ENCODE results near the gene MRNIP.
"Not testable (repeated sequence)": the region's sequence is repeated elsewhere in the genome, so short reads cannot be mapped to it uniquely, and the experiment has no call there.

MRNIP gene

DNA sequence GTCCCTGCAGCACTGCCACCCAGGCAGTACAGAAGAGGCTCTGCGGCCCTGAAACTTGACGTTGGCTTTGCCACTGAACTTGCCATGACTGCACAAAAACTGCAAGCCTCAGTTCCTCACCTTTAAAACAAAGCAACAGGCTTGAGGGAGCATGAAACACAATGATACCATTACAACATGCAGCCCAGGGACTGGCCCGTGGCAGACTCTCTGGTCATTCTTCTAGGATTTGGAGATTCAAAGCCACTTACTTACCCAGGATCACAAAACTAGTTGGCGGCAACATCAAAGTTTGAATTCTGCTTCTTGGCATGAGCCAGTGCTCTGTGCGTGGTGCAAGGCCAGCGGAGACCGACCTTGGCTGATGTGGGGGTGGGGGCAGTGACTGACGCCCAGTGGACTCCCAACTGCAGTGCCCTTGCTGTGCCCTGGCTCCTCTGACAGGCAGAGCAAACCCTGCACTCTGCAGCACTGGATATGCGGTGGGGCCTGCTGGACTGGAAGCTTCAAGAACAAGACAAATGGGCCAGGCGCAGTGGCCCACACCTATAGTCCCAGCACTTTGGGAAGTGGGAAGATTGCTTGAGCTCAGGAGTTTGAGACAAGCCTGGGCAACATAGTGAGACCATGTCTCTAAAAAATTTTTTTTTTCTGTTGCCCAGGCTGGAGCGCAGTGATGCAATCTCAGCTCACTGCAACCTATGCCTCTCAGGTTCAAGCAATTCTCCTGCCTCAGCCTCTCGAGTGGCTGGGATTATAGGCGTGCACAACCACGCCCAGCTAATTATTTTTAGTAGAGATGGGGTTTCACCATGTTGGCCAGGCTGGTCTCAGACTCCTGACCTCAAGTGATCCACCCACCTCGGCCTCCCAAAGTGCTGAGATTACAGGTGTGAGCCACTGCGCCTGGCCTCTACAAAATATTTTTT is 19.0 kb downstream of the MRNIP start:
- DNase-seq (ENCODE audit: low spot score) = no peak

DNA sequence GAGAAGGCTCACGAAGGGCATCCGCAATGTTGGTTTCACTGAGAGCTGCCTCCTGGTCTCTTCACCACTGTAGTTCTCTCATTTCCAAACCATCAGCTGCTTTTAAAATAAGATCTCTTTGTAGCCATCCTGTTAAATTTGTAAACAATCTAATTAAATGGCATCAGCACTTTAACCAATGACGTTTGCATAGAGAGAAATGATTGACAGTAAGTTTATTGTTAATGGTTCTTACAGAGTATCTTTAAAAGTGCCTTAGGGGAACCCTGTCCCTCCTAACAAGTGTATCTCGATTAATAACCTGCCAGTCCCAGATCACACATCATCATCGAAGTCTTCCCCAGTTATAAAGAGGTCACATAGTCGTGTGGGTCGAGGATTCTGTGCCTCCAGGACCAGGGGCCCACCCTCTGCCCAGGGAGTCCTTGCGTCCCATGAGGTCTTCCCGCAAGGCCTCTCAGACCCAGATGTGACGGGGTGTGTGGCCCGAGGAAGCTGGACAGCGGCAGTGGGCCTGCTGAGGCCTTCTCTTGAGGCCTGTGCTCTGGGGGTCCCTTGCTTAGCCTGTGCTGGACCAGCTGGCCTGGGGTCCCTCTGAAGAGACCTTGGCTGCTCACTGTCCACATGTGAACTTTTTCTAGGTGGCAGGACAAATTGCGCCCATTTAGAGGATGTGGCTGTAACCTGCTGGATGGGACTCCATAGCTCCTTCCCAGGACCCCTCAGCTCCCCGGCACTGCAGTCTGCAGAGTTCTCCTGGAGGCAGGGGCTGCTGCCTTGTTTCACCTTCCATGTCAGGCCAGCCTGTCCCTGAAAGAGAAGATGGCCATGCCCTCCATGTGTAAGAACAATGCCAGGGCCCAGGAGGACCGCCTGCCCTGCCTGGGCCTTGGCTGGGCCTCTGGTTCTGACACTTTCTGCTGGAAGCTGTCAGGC is 21.3 kb downstream of the MRNIP start:
- no peak for DNase-seq (ENCODE audit: low spot score)

GRCh38 chr5:179836225-179837019 is 22.2 kb downstream of the MRNIP start:
- no peak for DNase-seq (ENCODE audit: low spot score)

GRCh38 chr5:179834871-179835270 is 23.7 kb downstream of the MRNIP start:
- not testable (repeated sequence) for DNase-seq (ENCODE audit: low spot score)

GRCh38 chr5:179834120-179834519 is 24.5 kb downstream of the MRNIP start:
- no peak for DNase-seq (ENCODE audit: low spot score)

GRCh38 chr5:179833709-179834070 is 24.9 kb downstream of the MRNIP start:
- no peak for DNase-seq (ENCODE audit: low spot score)

GRCh38 chr5:179833056-179833708 is 25.4 kb downstream of the MRNIP start:
- no peak for DNase-seq (ENCODE audit: low spot score)

- DNase-seq (ENCODE audit: low spot score) = no peak
These were observed 26.4 kb downstream of the MRNIP start for GRCh38 chr5:179832039-179832745.

DNA sequence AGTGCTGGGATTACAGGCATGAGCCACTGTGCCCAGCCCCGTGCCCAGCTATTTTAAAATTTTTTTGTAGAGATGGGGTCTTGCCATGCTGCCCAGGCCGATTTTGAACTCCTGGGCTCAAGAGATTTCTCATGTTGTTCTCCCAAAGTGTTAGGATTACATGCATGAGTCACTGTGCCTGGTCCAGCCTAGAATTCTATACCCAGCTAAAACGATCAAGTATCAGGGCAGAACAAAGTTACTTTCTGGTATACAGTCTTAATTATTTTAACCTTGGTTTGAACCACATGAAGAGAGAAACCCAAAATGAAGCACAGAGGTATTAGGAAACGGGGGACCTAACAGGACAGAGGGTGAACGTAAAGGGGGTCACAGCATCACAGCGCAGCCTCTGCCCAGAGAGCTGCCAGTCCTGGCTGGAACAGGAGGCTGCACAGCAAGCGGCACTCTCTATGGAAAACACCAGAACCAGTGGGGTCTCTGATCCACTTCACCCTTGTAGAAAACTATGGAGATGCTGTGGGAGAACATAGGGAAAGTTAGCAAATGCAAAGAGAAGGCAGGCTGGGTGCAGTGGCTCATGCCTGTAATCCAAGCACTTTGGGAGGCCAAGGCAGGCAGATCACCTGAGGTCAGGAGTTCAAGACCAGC is 27.7 kb downstream of the MRNIP start:
- DNase-seq (ENCODE audit: low spot score) = no peak

DNA sequence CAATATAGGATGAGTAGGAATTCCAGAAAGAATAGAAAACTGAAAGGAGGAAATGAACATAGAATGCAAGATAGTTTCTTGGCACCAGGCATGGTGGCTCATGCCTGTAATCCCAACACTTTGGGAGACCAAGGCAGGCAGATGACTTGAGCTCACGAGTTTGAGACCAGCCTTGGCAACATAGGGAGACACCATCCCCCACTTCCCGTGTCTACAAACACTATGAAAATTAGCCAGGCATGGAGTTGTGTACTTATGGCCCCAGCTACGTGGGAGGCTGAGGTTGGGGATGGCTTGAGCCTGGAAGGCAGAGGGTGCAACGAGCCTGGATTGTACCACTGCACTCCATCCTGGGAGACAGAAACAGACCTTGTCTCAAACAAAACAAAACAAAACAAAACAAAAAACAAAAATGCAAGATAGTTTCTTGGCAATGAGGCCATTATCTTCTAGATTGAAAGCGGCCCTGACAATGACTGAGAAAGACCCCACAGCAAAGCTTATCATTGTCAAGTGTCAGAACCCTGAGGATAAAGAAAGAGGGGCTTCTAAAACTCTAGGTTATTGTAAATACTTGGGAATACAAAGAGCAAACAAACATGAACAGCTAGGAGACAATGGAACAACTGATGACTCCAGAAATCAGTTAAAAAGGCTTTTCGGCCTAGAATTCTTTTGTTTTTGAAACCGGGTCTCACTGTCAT is 28.7 kb downstream of the MRNIP start:
- DNase-seq (ENCODE audit: low spot score) = no peak

- no peak for DNase-seq (ENCODE audit: low spot score)
These were observed 29.7 kb downstream of the MRNIP start for GRCh38 chr5:179828756-179829421.

- DNase-seq (ENCODE audit: low spot score) = no peak
These were observed 30.9 kb downstream of the MRNIP start for GRCh38 chr5:179827680-179828079.

- no peak for DNase-seq (ENCODE audit: low spot score)
These were observed 32.9 kb downstream of the MRNIP start for GRCh38 chr5:179825655-179826182.

DNA sequence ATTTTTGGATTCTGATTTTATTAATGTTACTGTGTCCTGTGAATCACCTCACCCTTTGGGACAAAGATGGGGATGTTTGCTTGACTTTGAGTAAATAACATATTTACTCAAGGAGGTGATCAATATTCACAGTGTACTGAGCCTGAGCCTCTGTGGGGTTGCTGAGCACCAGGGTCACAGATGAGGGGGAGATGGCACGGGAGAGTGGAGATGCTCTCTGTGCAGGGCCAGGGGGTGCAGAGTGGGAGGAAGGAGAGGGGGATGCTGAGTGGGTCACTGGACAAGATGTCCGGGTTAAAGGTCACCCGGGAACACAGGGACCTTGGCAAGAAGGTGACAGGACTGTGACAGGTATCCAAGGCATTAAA is 33.9 kb downstream of the MRNIP start:
- DNase-seq (ENCODE audit: low spot score) = no peak

GRCh38 chr5:179823937-179824744 is 34.5 kb downstream of the MRNIP start:
- no peak for DNase-seq (ENCODE audit: low spot score)

DNA sequence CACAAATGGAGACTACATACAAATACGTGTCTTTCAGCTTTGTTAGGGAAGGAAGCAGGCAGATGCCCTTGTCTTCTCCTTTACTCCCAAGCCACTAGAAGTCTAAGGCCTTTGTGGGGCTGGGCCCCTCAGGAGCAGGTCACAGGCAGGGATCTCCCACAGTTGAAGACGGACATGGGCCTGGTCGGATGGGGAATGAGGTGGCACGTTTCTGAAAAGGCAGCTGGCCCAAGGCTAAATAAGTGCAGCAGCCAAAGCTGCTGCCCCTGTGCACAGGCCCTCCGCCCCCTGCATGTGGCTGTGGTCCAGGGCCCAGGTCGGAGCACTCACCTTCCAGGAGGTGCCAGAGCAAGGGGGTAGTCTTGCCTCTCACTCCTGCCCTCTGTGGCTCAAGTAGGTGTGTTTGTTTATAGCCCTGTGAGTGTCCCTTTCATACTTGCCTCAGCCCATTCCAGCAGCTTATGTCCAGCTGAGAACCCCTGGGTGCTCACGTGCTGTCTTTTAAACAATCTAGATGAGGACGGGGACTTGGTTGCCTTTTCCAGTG is 36.1 kb downstream of the MRNIP start:
- DNase-seq (ENCODE audit: low spot score) = no peak

- no peak for DNase-seq (ENCODE audit: low spot score)
These were observed 36.6 kb downstream of the MRNIP start for GRCh38 chr5:179822059-179822432.
